ENCODE results near the gene SLC4A7. TPM values are rescaled to one million over a fixed set of nuclear protein-coding genes. Genes with fewer than 3 reads are reported as not detected.
"Not testable (repeated sequence)": the region's sequence is repeated elsewhere in the genome, so short reads cannot be mapped to it uniquely, and the experiment has no call there.

The SLC4A7 gene
- total RNA-seq, 1 experiment from 2014 or later: 41.9 TPM

GRCh38 chr3:27415202-27415601 is 69.0 kb downstream of the SLC4A7 start:
- POLR2A ChIA-PET: interaction anchor here (0.8 kb wide), 1 partner anchor 17 kb away, joined by 3 read pairs; no protein-coding TSS in a partner anchor
- H3K9me3 Mint-ChIP-seq (ENCODE audit: unreplicated experiment): no peaks in the 10 kb centered on the region

GRCh38 chr3:27392950-27393679 is 91.1 kb downstream of the SLC4A7 start:
- intact Hi-C loops (cut with micrococcal nuclease): no loop called here
- BruUV-seq (replicated peaks): no TSS peak
- H3K27ac Mint-ChIP-seq (ENCODE audit: low read depth, unreplicated experiment): no peak overlapping the region
- no peak overlapping the region for H3K4me3 Mint-ChIP-seq (ENCODE audit: unreplicated experiment)
- ChIA-PET CTCF (interaction anchor here (0.8 kb wide), 1 partner anchor 288 kb away, joined by 3 read pairs; no protein-coding TSS in a partner anchor), POLR2A (no interaction called here)
- TF ChIP-seq CTCF (IDR thresholded peaks at IDR 0.05; ENCODE audit: unreplicated experiment): no peak
- H3K4me1 Mint-ChIP-seq (ENCODE audit: insufficient read depth, unreplicated experiment): peaks cover 9% of the 10 kb centered on the region
- peaks cover 7% of the 10 kb centered on the region for H3K36me3 Mint-ChIP-seq (ENCODE audit: insufficient read depth, unreplicated experiment)
- no peaks in the 10 kb centered on the region for H3K27me3 Mint-ChIP-seq (ENCODE audit: insufficient read depth, unreplicated experiment)
- no peak for DNase-seq (ENCODE audit: unreplicated experiment)
- no peaks in the 10 kb centered on the region for H3K9me3 Mint-ChIP-seq (ENCODE audit: unreplicated experiment)

More at GRCh38 chr3:27415202-27415601, 69.0 kb downstream of the SLC4A7 start:
- intact Hi-C loops (cut with micrococcal nuclease): no loop called here
- BruUV-seq (replicated peaks): no TSS peak
- DNase-seq (ENCODE audit: unreplicated experiment): no peak
- peaks cover 36% of the 10 kb centered on the region for H3K36me3 Mint-ChIP-seq (ENCODE audit: insufficient read depth, unreplicated experiment)
- CTCF ChIA-PET: interaction anchor here (1.0 to 1.4 kb wide), 2 partner anchors 147 to 266 kb away, joined by 3 to 6 read pairs; no protein-coding TSS in a partner anchor
- H3K4me1 Mint-ChIP-seq (ENCODE audit: insufficient read depth, unreplicated experiment): no peaks in the 10 kb centered on the region
- H3K4me3 Mint-ChIP-seq (ENCODE audit: unreplicated experiment): no peak overlapping the region
- TF ChIP-seq CTCF (IDR thresholded peaks at IDR 0.05; ENCODE audit: unreplicated experiment): no peak
- H3K27me3 Mint-ChIP-seq (ENCODE audit: insufficient read depth, unreplicated experiment): no peaks in the 10 kb centered on the region
- H3K27ac Mint-ChIP-seq (ENCODE audit: low read depth, unreplicated experiment): no peak overlapping the region

- H3K9me3 Mint-ChIP-seq (ENCODE audit: unreplicated experiment); H3K27me3 Mint-ChIP-seq (ENCODE audit: insufficient read depth, unreplicated experiment); intact Hi-C loops (cut with micrococcal nuclease); BruUV-seq (replicated peaks); H3K4me3 Mint-ChIP-seq (ENCODE audit: unreplicated experiment); DNase-seq (ENCODE audit: unreplicated experiment); H3K4me1 Mint-ChIP-seq (ENCODE audit: insufficient read depth, unreplicated experiment); POLR2A ChIA-PET: not testable (repeated sequence)
- CTCF ChIA-PET: interaction anchor here (0.6 kb wide), 1 partner anchor 17 kb away, joined by 3 read pairs; no protein-coding TSS in a partner anchor
- Mint-ChIP-seq H3K36me3 (ENCODE audit: insufficient read depth, unreplicated experiment) (peaks cover 11% of the 10 kb centered on the region), H3K27ac (ENCODE audit: low read depth, unreplicated experiment) (peak overlapping the region; percentile 51)
Observed at GRCh38 chr3:27392414-27392813, 91.8 kb downstream of the SLC4A7 start.

GRCh38 chr3:27391796-27392195 is 92.4 kb downstream of the SLC4A7 start:
- Mint-ChIP-seq H3K4me3 (ENCODE audit: unreplicated experiment) (no peak overlapping the region), H3K27me3 (ENCODE audit: insufficient read depth, unreplicated experiment) (no peaks in the 10 kb centered on the region), H3K4me1 (ENCODE audit: insufficient read depth, unreplicated experiment) (peaks cover 9% of the 10 kb centered on the region), H3K9me3 (ENCODE audit: unreplicated experiment) (no peaks in the 10 kb centered on the region), H3K27ac (ENCODE audit: low read depth, unreplicated experiment) (peak overlapping the region; percentile 51), H3K36me3 (ENCODE audit: insufficient read depth, unreplicated experiment) (peaks cover 12% of the 10 kb centered on the region)
- intact Hi-C loops (cut with micrococcal nuclease): no loop called here
- no TSS peak for BruUV-seq (replicated peaks)
- ChIA-PET CTCF (interaction anchor here (0.6 to 1.3 kb wide), 2 partner anchors 10 to 46 kb away, joined by 3 read pairs; no protein-coding TSS in a partner anchor), POLR2A (no interaction called here)
- TF ChIP-seq CTCF (IDR thresholded peaks at IDR 0.05; ENCODE audit: unreplicated experiment): no peak
- no peak for DNase-seq (ENCODE audit: unreplicated experiment)

Measured in MCF 10A (cell line).